Stimulated activated CD4-positive, alpha-beta T cell treated with anti-CD3 and anti-CD28 coated beads, TNF-alpha, amount 100 ng/mL, for 4 hours (primary cell): ENCODE data around the gene CYP11A1.
A peak's percentile ranks its signal among the peaks of the same experiment; 100 is the strongest.
"Not testable (repeated sequence)": the region's sequence is repeated elsewhere in the genome, so short reads cannot be mapped to it uniquely, and the experiment has no call there.

Experiments
- DNase-seq, 3 experiments: peaks; one replicate each; pipeline ENCODE4 v3.0.0-alpha.2; 2020; ENCODE audit warnings: low read depth in 3 of 3

CYP11A1 gene

DNA sequence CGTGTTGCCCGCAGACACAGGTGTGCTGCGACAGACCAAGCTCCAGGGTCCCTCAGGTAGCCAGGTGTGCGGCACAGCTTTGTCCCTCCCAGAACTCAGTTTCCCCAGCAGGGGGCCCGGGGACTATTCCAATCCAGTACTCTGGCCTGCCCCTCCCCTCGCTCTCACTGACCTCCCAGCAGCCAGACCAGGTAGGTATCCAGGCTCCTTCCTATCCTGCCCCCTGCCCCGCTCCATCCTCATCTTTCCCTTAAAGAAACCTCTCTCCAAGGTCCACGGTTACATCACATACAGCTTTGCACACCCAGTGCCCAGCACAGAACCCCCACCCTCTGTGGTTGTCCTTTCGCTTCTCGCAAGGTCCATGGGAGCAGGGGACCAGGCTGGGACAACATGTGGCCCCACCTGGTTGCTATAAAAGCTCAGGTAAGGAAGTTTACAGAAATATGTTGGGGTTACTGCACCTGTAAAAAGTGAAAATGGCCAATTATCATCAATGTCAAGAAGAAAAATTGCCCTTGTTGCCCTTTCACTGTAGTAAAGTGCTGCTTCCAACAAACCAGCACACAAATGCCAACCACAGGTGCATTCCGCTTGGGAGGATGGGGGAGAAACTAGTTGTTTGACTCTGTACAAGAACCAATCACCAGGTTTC, 7.3 kb upstream of the CYP11A1 start:
- DNase-seq, result no peak

- DNase-seq, result peak; percentile 87 to 94 (median 92)
Measured at GRCh38 chr15:74373731-74374647, 6.5 kb upstream of the CYP11A1 start.

GRCh38 chr15:74373056-74373650, 5.7 kb upstream of the CYP11A1 start:
- no peak for DNase-seq

- no peak for DNase-seq
Measured at GRCh38 chr15:74370471-74370870, 3.0 kb upstream of the CYP11A1 start.

- DNase-seq, result no peak
Measured at GRCh38 chr15:74369756-74370155, 2.3 kb upstream of the CYP11A1 start.

DNA sequence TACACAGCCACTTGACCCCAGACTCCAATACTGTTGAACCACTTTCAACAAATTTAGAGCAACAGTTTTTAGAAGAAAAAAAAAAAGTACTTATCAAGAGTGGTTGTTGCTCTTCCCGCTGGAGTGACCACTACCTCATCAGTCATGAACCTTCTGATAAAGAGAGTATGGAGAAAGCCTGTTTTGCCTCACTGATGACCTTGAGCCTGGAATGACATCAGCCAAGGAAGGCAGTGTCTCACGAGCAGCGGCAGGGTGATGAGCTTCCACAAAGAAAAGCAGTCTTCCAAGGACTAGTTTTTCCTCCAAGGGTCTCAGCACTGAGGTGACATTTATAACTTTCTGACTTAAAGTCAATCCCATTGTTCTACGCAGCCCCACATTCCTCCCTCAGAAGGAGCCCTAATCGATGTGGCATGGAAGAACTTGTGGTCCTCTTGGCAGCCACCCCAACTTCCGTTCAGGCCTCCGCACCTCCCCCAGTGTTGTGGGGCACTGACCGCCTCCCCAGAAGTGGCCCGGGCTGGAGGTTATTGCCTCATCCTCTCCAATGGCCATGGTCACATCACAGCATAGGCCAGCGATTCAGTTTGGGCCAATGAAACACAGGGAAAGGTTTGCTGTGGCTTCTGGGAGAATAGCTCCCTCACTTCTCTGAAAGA, 1.8 kb upstream of the CYP11A1 start:
- no peak for DNase-seq

GRCh38 chr15:74368121-74368520, 675 bp upstream of the CYP11A1 start:
- DNase-seq, result no peak

- no peak for DNase-seq
Measured at GRCh38 chr15:74365598-74366445, 1.6 kb downstream of the CYP11A1 start.

GRCh38 chr15:74364936-74365597, 2.4 kb downstream of the CYP11A1 start:
- DNase-seq, result no peak

GRCh38 chr15:74362482-74362881, 5.0 kb downstream of the CYP11A1 start:
- DNase-seq, result no peak

GRCh38 chr15:74360855-74361254, 6.6 kb downstream of the CYP11A1 start:
- DNase-seq, result not testable (repeated sequence)

DNA sequence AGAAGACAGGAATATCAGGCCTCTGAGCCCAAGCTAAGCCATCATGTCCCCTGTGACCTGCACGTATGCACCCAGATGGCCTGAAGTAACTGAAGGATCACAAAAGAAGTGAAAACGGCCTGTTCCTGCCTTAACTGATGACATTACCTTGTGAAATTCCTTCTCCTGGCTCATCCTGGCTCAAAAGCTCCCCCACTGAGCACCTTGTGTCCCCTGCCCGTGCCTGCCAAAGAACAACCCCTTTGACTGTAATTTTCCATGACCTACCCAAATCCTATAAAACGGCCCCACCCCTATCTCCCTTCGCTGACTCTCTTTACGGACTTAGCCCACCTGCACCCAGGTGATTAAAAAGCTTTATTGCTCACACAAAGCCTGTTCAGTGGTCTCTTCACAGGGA, 8.1 kb downstream of the CYP11A1 start:
- not testable (repeated sequence) for DNase-seq

GRCh38 chr15:74357514-74357913, 9.9 kb downstream of the CYP11A1 start:
- DNase-seq, result not testable (repeated sequence)

GRCh38 chr15:74356050-74356449, 11.4 kb downstream of the CYP11A1 start:
- DNase-seq, result not testable (repeated sequence)

DNA sequence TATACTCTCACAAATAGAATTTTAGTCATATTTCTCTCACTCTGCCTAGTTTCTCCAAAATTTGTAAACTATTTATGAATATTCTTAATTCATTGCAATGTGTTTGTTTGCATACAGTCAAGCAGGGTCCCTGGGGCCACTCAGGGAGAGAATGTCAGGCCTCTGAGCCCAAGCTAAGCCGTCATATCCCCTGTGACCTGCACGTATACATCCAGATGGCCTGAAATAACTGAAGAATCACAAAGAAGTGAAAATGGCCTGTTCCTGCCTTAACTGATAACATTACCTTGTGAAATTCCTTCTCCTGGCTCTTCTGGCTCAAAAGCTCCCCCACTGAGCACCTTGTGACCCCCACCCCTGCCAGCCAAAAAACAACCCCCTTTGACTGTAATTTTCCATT, 13.5 kb downstream of the CYP11A1 start:
- DNase-seq, result not testable (repeated sequence)

DNA sequence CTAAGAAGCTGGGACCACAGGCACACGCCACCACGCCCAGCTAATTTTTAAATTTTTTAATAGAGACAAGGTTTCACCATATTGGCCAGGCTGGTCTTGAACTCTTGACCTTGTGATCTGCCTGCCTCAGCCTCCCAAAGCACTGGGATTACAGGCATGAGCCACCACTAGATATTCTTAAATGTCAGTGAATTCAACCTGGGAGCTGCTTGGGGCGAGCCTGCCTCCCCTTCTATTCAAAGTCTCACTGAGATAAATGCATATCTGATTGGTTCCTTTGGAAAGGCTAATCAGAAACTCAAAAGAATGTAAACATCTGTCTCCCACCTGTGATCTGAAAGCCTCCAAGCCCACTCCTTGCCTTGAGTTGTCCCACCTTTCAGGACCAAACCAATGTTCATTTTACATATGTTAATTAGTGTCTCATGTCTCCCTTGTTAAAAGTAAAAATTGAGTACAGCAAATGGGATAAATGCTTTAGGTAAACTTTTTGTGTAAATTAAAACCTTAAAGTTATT, 15.0 kb downstream of the CYP11A1 start:
- no peak for DNase-seq

- no peak for DNase-seq
Measured at GRCh38 chr15:74351670-74352069, 15.8 kb downstream of the CYP11A1 start.

- no peak for DNase-seq
Measured at GRCh38 chr15:74350295-74351275, 16.9 kb downstream of the CYP11A1 start.

DNA sequence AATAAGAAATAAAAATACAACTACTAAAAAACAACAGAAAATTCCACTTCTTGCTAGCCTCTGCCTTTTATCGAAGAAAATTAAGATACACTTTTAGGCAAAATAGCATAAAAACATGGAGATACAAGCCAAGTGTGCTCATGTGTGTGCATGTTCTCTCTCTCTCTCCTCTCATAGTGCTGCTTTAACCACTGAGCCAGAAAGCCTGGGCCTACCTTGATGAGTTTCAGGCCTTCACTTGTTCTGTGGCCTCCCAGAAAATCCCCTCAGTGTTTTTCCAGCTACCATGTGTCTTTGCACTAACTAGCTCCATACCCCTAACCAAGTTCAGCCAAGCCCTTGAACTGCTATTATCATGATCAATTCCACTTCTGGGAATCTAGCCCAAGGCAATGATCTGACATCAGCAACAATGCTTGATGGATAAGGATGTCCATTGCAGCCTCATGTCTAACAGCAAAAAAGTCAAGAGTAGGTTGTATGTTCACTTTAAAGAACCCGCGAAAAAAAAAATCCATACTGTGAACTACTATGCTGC, 18.1 kb downstream of the CYP11A1 start:
- DNase-seq, result no peak
